Measurements from ENCODE around the gene CLEC2D.
"Not testable (repeated sequence)": the region's sequence is repeated elsewhere in the genome, so short reads cannot be mapped to it uniquely, and the experiment has no call there.

CLEC2D gene

GRCh38 chr12:9661720-9662119 lies 7.8 kb upstream of the CLEC2D start:
- no peak for DNase-seq

DNA sequence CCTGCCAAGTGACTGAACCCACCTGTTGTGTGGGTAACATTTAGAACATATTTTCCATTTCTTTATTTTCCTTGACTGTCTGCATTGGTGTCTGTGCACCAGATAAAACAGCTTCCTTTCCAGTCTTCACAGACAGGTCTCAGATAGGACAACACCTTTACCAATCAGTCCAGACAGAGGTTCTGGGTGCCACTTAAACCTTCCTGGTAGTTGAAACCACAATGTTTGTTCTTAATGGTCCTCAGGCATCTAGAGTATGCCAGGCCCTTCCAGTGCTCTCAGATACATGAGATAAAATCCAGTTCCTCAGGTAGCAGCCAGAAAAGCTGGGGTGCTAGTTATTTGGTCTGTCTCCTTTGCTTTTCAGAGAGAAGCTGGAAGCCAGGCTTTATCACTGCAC lies 7.0 kb upstream of the CLEC2D start:
- no peak for DNase-seq

DNA sequence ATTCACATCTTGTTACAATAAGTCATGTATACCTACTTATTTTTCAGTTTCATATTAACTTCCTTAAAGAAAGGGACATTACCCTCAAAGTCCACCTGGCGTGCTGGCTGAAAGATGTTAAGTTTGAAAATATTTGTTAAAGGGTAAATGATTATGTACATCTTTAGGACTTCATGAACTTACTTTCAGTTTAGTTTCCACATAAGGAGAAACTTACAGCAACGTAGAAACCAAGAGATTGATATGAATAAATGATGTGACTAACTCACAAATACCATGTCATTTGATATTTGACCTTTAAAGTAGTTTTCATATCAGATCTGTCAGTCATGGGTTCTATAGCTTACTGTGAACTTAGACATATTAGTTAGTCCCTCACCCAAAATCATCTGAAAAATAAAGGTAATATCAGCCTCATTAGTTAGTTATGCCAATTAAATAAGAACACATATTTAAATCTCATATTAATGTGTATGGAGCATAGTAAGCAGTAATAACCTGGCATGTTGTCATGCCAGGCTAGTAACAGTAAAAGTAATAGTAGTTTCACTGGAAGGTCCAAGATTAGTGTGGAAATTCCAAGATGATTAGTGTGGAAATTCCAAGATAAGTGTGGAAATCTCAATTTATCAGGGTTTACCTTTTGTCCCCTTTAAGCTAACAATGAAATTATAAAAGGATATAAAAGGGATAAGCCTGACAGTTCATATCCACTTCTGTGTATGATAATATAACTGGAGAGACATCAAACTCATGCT lies 1.9 kb upstream of the CLEC2D start:
- no peak for DNase-seq

DNA sequence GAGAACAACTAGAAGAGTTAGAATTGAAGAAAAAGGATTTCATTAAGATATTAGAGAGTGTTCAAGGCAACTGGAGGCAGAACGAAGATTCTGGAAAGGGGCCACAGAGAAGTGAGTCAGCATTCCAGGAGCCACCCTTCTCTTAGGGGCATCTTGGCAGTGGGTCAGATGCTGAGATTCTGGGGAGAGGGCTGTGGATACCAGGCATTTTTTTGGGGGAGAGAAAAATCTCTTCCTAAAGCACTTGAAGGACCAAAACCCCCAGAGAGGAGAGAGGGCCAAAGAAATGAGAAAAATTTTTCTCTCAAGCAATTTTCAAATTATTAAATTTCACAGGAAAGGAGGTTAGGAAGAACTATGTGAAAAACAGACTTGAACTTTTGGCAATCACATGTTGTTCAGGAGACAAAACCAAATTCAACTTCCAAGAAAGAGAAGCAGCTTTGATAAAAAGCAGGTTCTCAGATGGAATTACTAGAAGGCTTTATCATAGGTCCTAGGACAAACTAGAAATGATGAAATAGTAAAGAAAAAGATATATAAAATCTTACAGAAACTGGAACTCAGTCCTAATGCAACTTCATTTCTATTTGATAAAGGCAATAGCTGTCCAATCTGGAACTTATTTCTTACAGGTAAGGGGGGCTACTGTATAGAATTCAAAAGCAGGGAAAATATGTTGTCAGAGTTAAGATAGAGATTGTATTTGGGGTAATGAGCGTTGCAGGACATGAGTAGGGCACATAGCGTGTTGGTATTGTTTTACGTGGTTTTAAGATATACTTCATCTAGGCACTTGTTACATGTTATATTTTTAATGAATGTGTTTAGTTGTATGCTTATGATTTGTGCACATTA lies 1.1 kb upstream of the CLEC2D start:
- no peak for DNase-seq

- DNase-seq = no peak
Observed at GRCh38 chr12:9669019-9669326, 540 bp upstream of the CLEC2D start.

- not testable (repeated sequence) for DNase-seq
Observed at GRCh38 chr12:9672340-9672739, 2.8 kb downstream of the CLEC2D start.

- peak; percentile 67 for DNase-seq
Observed at GRCh38 chr12:9673404-9674225, 4.1 kb downstream of the CLEC2D start.

DNA sequence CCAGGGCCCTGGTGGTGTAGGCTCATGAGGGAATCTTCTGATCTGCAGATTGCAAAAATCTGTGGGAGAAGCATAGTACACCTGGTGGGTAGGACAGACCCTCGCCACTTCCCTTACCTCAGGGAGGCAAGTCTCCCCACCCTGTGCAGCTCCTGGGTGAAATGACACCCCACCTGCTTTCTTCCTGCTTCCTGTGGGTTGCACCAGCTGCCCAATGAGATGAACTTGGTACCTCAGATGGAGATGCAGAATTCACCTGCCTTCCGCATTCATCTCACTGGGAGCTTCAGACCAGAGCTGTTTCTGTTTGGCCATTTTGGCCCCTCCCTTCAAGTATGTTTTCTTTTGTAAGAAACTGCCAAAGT lies 4.7 kb downstream of the CLEC2D start:
- no peak for DNase-seq

DNA sequence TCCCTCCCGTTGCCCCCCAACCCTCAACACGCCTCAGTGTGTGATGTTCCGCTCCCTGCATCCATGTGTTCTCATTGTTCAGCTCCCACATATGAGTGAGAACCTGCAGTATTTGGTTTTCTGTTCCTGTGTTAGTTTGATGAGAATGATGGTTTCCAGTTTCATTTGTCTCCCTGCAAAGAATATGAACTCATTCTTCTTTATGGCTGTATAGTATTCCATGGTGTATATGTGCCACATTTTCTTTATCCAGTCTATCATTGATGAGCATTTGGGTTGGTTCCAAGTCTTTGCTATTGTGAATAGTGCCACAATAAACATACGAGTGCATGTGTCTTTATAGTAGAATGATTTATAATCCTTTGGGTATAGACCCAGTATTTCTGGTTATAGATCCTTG lies 13.0 kb downstream of the CLEC2D start:
- not testable (repeated sequence) for DNase-seq

GRCh38 chr12:9682949-9683348 lies 13.4 kb downstream of the CLEC2D start:
- not testable (repeated sequence) for DNase-seq

DNA sequence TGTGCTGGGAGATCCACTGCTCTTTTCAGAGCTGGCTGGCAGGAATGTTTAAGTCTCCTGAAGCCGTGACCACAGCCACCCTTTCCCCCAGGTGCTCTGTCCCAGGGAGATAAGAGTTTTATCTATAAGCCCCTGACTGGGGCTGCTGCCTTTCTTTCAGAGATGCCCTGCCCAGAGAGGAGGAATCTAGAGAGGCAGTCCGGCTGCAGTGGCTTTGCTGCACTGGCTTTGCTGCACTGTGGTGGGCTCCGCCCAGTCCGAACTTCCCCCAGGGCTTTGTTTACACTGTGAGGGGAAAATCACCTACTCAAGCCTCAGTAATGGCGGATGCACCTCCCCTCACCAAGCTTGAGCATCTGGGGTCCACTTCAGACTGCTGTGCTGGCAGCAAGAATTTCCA lies 15.9 kb downstream of the CLEC2D start:
- not testable (repeated sequence) for DNase-seq

- DNase-seq = no peak
Observed at GRCh38 chr12:9685915-9686314, 16.4 kb downstream of the CLEC2D start.

GRCh38 chr12:9687228-9687627 lies 17.7 kb downstream of the CLEC2D start:
- DNase-seq = no peak

DNA sequence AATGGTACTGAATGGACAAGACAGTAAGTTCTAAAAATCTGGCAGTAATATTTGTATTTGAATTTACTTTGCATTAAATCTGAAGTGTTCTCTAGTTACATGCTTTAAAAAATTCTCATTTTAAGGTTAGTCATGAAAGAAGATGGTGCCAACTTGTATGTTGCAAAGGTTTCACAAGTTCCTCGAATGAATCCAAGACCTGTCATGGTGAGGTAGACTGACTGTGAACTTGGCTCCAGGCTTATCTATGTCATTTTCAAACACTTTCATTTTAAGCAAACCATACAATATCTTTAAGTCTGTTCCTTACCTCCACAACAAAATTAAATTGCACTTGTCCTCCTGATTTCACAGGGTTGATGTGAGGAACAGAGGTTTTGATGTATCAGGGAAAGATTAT lies 23.4 kb downstream of the CLEC2D start:
- DNase-seq = no peak

GRCh38 chr12:9694241-9694640 lies 24.7 kb downstream of the CLEC2D start:
- no peak for DNase-seq

DNA sequence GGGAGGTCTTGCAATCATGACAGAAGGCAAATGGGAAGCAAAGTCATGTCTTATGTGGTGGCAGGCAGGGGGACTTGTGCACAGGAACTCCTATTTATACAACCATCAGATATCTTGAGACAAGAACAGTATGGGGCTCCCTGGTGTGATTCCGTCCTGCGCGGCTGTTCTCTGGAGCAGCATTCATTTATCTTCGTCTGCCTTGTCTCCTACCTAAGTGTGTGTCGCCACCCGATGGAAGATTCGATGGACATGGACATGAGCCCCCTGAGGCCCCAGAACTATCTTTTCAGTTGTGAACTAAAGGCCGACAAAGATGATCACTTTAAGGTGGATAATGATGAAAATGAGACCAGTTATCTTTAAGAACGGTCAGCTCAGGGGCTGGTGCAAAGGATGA lies 25.6 kb downstream of the CLEC2D start:
- not testable (repeated sequence) for DNase-seq

DNA sequence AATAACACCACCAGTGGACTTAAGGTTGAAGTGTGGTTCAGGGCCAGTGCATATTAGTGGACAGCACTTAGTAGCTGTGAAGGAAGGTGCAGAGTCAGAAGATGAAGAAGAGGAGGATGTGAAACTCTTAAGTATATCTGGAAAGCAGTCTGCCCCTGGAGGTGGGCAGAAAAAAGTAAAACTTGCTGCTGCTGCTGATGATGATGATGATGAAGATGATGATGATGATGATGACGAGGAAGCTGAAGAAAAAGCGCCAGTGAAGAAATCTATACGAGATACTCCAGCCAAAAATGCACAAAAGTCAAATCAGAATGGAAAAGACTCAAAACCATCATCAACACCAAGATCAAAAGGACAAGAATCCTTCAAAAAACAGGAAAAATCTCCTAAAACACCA lies 26.1 kb downstream of the CLEC2D start:
- DNase-seq = not testable (repeated sequence)

DNA sequence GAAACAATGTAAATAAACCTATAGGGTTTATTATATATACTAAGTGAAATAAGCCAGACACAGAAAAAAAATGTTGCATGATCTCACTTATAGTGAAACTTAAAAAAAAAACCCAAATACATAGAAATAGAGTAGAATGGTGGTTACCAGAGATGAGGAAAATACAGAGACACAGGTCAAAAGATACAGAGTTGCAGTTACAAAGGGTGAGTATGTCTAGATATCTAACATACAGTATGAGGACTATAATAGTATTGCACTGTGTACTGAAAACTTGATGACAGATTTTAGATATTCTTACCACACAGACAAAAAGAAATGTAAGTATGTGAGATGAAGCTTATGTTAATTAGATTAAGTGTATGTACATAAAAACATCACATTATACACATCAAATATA lies 28.1 kb downstream of the CLEC2D start:
- DNase-seq = no peak

GRCh38 chr12:9698681-9699080 lies 29.2 kb downstream of the CLEC2D start:
- DNase-seq = no peak

- no peak for DNase-seq
Observed at GRCh38 chr12:9699269-9699897, 29.9 kb downstream of the CLEC2D start.

DNA sequence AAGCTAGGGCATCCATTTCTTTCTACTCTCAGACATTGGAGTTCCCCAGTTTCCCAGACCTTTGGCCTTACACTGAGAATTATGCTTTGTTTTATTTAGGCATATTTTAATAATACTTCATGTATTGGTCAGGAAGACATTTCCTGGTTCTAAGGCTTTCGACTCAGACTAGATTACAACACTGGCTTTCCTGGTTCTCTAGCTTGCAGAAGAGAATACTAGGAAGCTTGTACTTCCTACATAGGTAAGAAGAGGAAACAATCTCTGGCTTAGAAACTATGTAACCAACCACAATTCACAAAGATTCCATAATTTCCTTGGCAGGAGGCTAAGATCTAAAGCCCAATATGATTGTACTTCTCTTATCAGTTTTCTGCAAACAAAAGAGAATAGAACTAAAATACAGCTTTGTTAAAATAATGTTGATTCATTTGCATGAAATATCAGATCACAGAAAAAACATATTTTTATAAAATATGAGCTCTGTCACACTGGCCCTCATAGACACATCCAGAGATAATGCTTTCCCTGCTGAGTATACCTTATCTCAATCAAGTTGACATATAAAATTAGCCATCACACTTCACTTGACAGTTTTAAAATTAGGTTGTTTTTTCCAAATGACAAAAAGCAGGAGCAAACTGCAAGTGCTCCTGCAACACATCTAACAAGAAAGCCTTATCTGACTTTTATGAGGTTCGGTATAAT lies 30.5 kb downstream of the CLEC2D start:
- no peak for DNase-seq

DNA sequence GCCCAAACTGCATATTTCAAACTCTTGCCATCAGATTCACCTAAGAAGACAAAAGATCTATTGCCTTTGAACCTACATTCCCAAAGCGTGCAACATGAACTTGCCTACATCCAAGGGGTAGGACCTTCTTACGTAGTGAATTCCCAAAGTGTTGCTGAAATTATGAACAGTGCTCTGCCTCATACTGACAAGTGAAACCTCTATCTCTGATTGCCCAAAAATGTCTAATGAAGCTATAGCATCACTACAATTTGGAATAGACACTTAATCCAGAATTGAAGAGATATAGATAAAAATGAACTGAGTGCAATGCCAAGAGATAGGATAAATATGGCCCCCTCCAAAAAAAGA lies 31.1 kb downstream of the CLEC2D start:
- DNase-seq = no peak

Data from activated naive CD4-positive, alpha-beta T cell treated with Interleukin-2 at 50 U/mL for 16 hours (primary cell).